Ovary (tissue), 3 donors: ENCODE measurements around the gene PAK4.

Experiments
- CTCF ChIP-seq, 3 donors: fragments of 450-650 bp in 2 of 3; fragments of 200-600 bp in 1 of 3; IDR thresholded peaks; one replicate each; pipeline versions ENCODE4 v1.5.1 to v1.8.0; 2016 to 2022; ENCODE audit warnings: antibody characterized with exemption in 3 of 3, mild to moderate bottlenecking in 1 of 3
- POLR2A ChIP-seq: fragments of 450-650 bp; IDR thresholded peaks from one replicate; pipeline ENCODE4 v1.6.1; 2017; ENCODE audit warnings: antibody characterized with exemption, mild to moderate bottlenecking, moderate library complexity
- donor health status: DM: no; HTN: no; CAD: no.

- no peak for TF ChIP-seq CTCF (IDR thresholded peaks at IDR 0.05)
- TF ChIP-seq POLR2A = no peak
These were observed 1.3 kb upstream of the PAK4 start for GRCh38 chr19:39124136-39124764.
